PC-3 (cell line): ENCODE measurements around the gene GSTCD. TPM values are rescaled to one million over a fixed set of nuclear protein-coding genes. Genes with fewer than 3 reads are reported as not detected.
A peak's percentile ranks its signal among the peaks of the same experiment; 100 is the strongest.
"Not testable (repeated sequence)": the region's sequence is repeated elsewhere in the genome, so short reads cannot be mapped to it uniquely, and the experiment has no call there.

Experiments used
- ATAC-seq: fragments of 200-7000 bp; cut with Tn5 transposase; 2 replicates; pipeline ENCODE4 v1.9.1; 2020; ENCODE audit warnings: mild to moderate bottlenecking, moderate library complexity
- BruUV-seq: library from RNA; stranded (reverse); fragments of 400-500 nt; replicated peaks from 2 replicates; lab custom pipeline; 2021; lab: Mats Ljungman, UMichigan
- CTCF ChIA-PET: fragments of 300-600 bp; sonication (Branson Sonifier 250); formaldehyde crosslinking; loops from one replicate; lab custom pipeline; 2022; ENCODE audit warnings: antibody characterized with exemption; lab: Charles Lee
- POLR2A ChIA-PET: fragments of 300-600 bp; sonication (Branson Sonifier 250); formaldehyde crosslinking; loops from one replicate; lab custom pipeline; 2022; ENCODE audit warnings: antibody characterized with exemption; ENCODE audit not compliant: unreplicated experiment; lab: Charles Lee
- DNase-seq: peaks from one replicate; pipeline ENCODE4 v3.0.0-alpha.2; 2015
- H2AFZ ChIP-seq: fragments of 300-600 bp; sonication (generic); 2 replicates; pipeline ENCODE4 v1.6.0; 2016; ENCODE audit warnings: antibody characterized with exemption, low read length
- H3F3A ChIP-seq: fragments of 300-600 bp; sonication (generic); one replicate; pipeline ENCODE4 v1.6.0; 2017; ENCODE audit warnings: antibody characterized with exemption, low read length, control low read depth, mild to moderate bottlenecking; ENCODE audit not compliant: unreplicated experiment
- H3K27ac ChIP-seq: fragments of 300-600 bp; sonication (generic); 2 replicates; pipeline ENCODE4 v1.5.1; 2016; ENCODE audit warnings: mild to moderate bottlenecking, low read length
- H3K27me3 ChIP-seq: fragments of 300-600 bp; sonication (generic); 2 replicates; pipeline ENCODE4 v1.6.1; 2016; ENCODE audit warnings: low read length, mixed read lengths
- H3K36me3 ChIP-seq: fragments of 300-600 bp; sonication (generic); 2 replicates; pipeline ENCODE4 v1.6.1; 2016; ENCODE audit warnings: low read depth, mixed run types, low read length, mixed read lengths
- H3K4me1 ChIP-seq: fragments of 300-600 bp; sonication (generic); 2 replicates; pipeline ENCODE4 v1.5.1; 2016; ENCODE audit warnings: low read length; ENCODE audit not compliant: insufficient read depth
- H3K4me2 ChIP-seq: fragments of 300-600 bp; sonication (generic); 2 replicates; pipeline ENCODE4 v1.6.0; 2016; ENCODE audit warnings: low read length
- H3K4me3 ChIP-seq: fragments of 300-600 bp; sonication (generic); 2 replicates; pipeline ENCODE4 v1.5.1; 2016; ENCODE audit warnings: mild to moderate bottlenecking, low read length, mixed read lengths
- H3K79me2 ChIP-seq: fragments of 300-600 bp; sonication (generic); 2 replicates; pipeline ENCODE4 v1.6.1; 2017; ENCODE audit warnings: low read length, mixed read lengths
- H3K9ac ChIP-seq: fragments of 300-600 bp; sonication (generic); 2 replicates; pipeline ENCODE4 v1.6.0; 2016; ENCODE audit warnings: mild to moderate bottlenecking, low read length
- H3K9me2 ChIP-seq: fragments of 300-600 bp; sonication (generic); replicated peaks from 2 replicates; pipeline ENCODE4 v1.6.1; 2016; ENCODE audit warnings: mixed run types, low read length, mixed read lengths
- H3K9me3 ChIP-seq: fragments of 300-600 bp; sonication (generic); 2 replicates; pipeline ENCODE4 v1.6.1; 2016; ENCODE audit warnings: low read length, mixed read lengths
- H4K20me1 ChIP-seq: fragments of 300-600 bp; sonication (generic); 2 replicates; pipeline ENCODE4 v1.6.1; 2016; ENCODE audit warnings: low read length, mixed read lengths
- EZH2 ChIP-seq: fragments of 300-600 bp; sonication (generic); IDR thresholded peaks from one replicate; pipeline ENCODE4 v1.6.1; 2017; ENCODE audit warnings: antibody characterized with exemption, mild to moderate bottlenecking, low read length; ENCODE audit not compliant: unreplicated experiment
- EZH2phosphoT487 ChIP-seq: fragments of 300-600 bp; sonication (generic); IDR thresholded peaks from 2 replicates; pipeline ENCODE4 v1.6.1; 2018; ENCODE audit warnings: mild to moderate bottlenecking, antibody characterized with exemption, low read length, borderline replicate concordance
- intact Hi-C: fragments of 100-400 bp; cut with micrococcal nuclease; formaldehyde crosslinking; loops from 2 replicates; pipeline ENCODE4 v1.9.0; 2023
- total RNA-seq: library from RNA; depleted of rRNA; stranded (reverse); fragments of >200 nt; gene quantifications from 2 replicates; pipeline ENCODE4 v1.2.3, GENCODE V29; 2014
- TF ChIP-seq, protein P1 (sequence below): fragments of 300-600 bp; sonication (generic); conservative IDR thresholded peaks from 2 replicates; pipeline ENCODE4 v1.5.1; 2017; ENCODE audit warnings: antibody characterized with exemption, low read depth, mild to moderate bottlenecking, low read length

GSTCD gene
- total RNA-seq, 1 experiment from 2014 or later: 12.1 TPM

DNA sequence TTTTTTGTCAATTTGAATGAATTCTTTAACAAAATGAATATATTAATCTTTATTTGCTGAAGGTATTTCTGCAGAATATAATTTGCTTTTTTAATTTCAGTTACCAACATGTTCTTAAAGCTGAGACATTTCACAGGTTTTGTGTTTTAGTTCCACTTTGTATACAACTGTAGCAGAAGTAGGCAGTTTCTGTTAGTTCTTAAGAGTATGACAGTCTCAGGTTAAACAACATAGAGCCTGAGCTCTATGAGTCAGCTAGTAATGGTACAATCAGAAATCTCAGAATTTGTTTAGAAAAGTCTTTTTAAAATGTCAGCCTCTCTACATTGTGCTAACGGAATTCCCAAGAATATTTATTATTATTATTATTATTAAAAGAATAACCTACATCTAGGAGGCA, 50.4 kb downstream of the GSTCD start:
- no peak overlapping the region for H3K4me2 ChIP-seq
- no peak for ATAC-seq
- no peak overlapping the region for H3K27ac ChIP-seq
- intact Hi-C loops: no loop called here
- no TSS peak for BruUV-seq
- H3K4me1 ChIP-seq: no peaks in the 10 kb centered on the region
- no peaks in the 10 kb centered on the region for H4K20me1 ChIP-seq
- H3K4me3 ChIP-seq: no peak overlapping the region
- H3K9me3 ChIP-seq: no peaks in the 10 kb centered on the region
- no peak for DNase-seq
- CTCF ChIA-PET: no interaction called here
- POLR2A ChIA-PET: no interaction called here
- no peak for TF ChIP-seq EZH2phosphoT487
- TF ChIP-seq, protein P1, sequence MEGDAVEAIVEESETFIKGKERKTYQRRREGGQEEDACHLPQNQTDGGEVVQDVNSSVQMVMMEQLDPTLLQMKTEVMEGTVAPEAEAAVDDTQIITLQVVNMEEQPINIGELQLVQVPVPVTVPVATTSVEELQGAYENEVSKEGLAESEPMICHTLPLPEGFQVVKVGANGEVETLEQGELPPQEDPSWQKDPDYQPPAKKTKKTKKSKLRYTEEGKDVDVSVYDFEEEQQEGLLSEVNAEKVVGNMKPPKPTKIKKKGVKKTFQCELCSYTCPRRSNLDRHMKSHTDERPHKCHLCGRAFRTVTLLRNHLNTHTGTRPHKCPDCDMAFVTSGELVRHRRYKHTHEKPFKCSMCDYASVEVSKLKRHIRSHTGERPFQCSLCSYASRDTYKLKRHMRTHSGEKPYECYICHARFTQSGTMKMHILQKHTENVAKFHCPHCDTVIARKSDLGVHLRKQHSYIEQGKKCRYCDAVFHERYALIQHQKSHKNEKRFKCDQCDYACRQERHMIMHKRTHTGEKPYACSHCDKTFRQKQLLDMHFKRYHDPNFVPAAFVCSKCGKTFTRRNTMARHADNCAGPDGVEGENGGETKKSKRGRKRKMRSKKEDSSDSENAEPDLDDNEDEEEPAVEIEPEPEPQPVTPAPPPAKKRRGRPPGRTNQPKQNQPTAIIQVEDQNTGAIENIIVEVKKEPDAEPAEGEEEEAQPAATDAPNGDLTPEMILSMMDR: no peak
- TF ChIP-seq EZH2: no peak
- no peaks in the 10 kb centered on the region for H3K36me3 ChIP-seq
- H3K79me2 ChIP-seq: no peaks in the 10 kb centered on the region
- H3K9me2 ChIP-seq: no peaks in the 10 kb centered on the region
- H2AFZ ChIP-seq: no peak overlapping the region
- no peaks in the 10 kb centered on the region for H3K27me3 ChIP-seq
- H3K9ac ChIP-seq: no peak overlapping the region
- no peaks in the 10 kb centered on the region for H3F3A ChIP-seq

DNA sequence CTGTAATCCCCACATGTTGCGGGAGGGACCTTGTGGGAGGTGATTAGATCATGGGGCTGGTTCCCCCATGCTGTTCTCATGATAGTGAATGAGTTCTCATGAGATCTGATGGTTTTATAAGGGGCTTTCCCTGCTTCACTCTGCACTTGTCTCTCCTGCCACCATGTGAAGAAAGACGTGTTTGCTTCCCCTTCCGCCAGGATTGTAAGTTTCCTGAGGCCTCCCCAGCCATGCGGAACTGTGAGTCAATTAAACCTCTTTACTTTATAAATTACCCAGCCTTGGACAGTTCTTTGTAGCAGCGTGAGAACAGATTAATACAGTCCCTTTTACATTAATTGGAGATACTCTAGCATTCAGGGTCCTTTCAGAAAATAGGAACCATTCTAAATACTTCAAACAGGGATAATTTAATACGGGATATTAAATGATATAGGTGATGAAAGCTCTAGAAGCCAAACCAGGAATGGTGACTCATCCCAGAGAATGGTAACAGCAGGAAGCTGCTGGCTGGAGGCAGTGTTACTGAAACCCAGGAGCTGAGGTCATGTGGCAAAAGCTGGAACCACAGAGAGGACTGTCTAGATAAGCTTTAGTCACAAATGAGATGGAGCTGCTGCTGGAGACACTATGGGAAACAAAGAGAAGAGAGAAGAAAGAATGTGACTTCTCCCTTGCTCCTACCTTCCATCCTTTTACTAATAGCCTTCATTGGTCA, 57.3 kb downstream of the GSTCD start:
- 0 out of 2 replicates have a peak overlapping the region, but pooled peaks have one; percentile 10 for H3K4me2 ChIP-seq
- H3K27ac ChIP-seq: peak overlapping the region; percentile 35; the same call in 1 of the 2 replicates
- H3K4me1 ChIP-seq: peaks cover 18% of the 10 kb centered on the region; the same call in 1 of the 2 replicates
- no peaks in the 10 kb centered on the region for H3K9me3 ChIP-seq
- ATAC-seq (peak; percentile 96), DNase-seq (peak; percentile 85)
- H3K9me2 ChIP-seq: no peaks in the 10 kb centered on the region
- H3K9ac ChIP-seq: no peak overlapping the region
- no peaks in the 10 kb centered on the region for H3K27me3 ChIP-seq
- intact Hi-C loops: no loop called here
- H3K36me3 ChIP-seq: no peaks in the 10 kb centered on the region
- H2AFZ ChIP-seq: no peak overlapping the region
- POLR2A ChIA-PET: no interaction called here
- H4K20me1 ChIP-seq: no peaks in the 10 kb centered on the region
- no peak overlapping the region for H3K4me3 ChIP-seq
- no TSS peak for BruUV-seq
- H3K79me2 ChIP-seq: no peaks in the 10 kb centered on the region
- CTCF ChIA-PET: interaction anchor here (0.6 kb wide), 1 partner anchor 215 kb away, joined by 3 read pairs; no protein-coding TSS in a partner anchor
- TF ChIP-seq, protein P1: no peak
- no peak for TF ChIP-seq EZH2phosphoT487
- no peak for TF ChIP-seq EZH2
- no peaks in the 10 kb centered on the region for H3F3A ChIP-seq

DNA sequence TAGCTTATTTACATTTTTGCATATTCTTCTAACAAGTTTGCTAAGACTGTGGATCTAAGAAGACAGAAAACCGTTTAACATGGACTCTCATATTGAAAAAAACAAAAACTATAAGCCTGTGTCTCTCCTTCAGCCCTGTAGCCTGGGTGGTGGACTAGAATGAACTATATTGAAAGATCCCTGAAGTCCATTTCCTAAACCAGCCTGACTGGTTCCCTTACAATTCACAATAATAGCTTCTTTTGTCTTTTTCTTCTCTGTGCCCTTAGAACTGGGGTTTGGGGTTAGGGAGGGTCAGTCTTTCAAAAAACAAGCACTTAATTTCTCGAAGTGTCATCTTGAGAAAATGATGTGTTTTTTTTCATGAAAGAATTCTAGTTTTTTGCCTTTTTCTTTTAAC, 59.0 kb downstream of the GSTCD start:
- ChIA-PET POLR2A (interaction anchor here (0.6 kb wide), 1 partner anchor 52 kb away, joined by 3 read pairs; no protein-coding TSS in a partner anchor), CTCF (no interaction called here)
- Histone ChIP-seq H2AFZ (no peak overlapping the region), H3K36me3 (no peaks in the 10 kb centered on the region), H3K27ac (0 out of 2 replicates have a peak overlapping the region, but pooled peaks have one; percentile 11), H4K20me1 (no peaks in the 10 kb centered on the region), H3F3A (no peaks in the 10 kb centered on the region), H3K27me3 (no peaks in the 10 kb centered on the region), H3K79me2 (no peaks in the 10 kb centered on the region), H3K4me2 (peak overlapping the region; percentile 17; the same call in 1 of the 2 replicates), H3K9me3 (no peaks in the 10 kb centered on the region), H3K9me2 (no peaks in the 10 kb centered on the region), H3K4me1 (peaks cover 18% of the 10 kb centered on the region; the same call in 1 of the 2 replicates), H3K9ac (no peak overlapping the region), H3K4me3 (no peak overlapping the region)
- TF ChIP-seq EZH2 (no peak), EZH2phosphoT487 (no peak)
- TF ChIP-seq, protein P1: no peak
- DNase-seq (peak; percentile 65), ATAC-seq (peak; percentile 31; the same call in 1 of the 2 replicates)
- intact Hi-C loops: no loop called here
- no TSS peak for BruUV-seq

DNA sequence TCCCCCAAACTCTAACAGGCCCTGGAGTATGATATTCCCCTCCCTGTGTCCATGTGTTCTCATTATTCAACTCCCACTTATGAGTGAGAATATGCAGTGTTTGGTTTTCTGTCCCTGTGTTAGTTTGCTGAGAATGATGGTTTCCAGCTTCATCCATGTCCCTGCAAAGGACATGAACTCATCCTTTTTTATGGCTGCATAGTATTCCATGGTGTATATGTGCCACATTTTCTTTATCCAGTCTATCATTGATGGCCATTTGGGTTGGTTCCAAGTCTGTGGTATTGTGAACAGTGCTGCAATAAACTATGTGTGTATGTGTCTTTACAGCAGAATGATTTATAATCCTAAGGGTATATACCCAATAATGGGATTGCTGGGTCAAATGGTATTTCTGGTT, 61.9 kb downstream of the GSTCD start:
- H3K4me3 ChIP-seq, H3K79me2 ChIP-seq, H3K27me3 ChIP-seq, H4K20me1 ChIP-seq, intact Hi-C loops, H3K36me3 ChIP-seq, ATAC-seq, H3K9me2 ChIP-seq, H3K9ac ChIP-seq, H3K27ac ChIP-seq, POLR2A ChIA-PET, H3F3A ChIP-seq, H3K9me3 ChIP-seq, H3K4me2 ChIP-seq, H2AFZ ChIP-seq, DNase-seq, CTCF ChIA-PET, BruUV-seq: not testable (repeated sequence)
- peaks cover 18% of the 10 kb centered on the region; the same call in 1 of the 2 replicates for H3K4me1 ChIP-seq
